D721Med (cell line): ENCODE measurements around the gene SRSF10.

Source experiments
- DNase-seq: peaks from one replicate; pipeline ENCODE4 v3.0.0; 2011; ENCODE audit warnings: low spot score; ENCODE audit not compliant: insufficient read length
- FAIRE-seq: peaks from 2 replicates; lab custom pipeline; 2011; peaks lifted over from hg19 to GRCh38; lab: Jason Lieb, UNC
- CTCF ChIP-seq: IDR thresholded peaks from 2 replicates; pipeline ENCODE4 v1.5.1; 2012; ENCODE audit warnings: mild to moderate bottlenecking, control low read depth; ENCODE audit not compliant: insufficient read depth; ENCODE audit errors: missing control alignments

SRSF10 gene

DNA sequence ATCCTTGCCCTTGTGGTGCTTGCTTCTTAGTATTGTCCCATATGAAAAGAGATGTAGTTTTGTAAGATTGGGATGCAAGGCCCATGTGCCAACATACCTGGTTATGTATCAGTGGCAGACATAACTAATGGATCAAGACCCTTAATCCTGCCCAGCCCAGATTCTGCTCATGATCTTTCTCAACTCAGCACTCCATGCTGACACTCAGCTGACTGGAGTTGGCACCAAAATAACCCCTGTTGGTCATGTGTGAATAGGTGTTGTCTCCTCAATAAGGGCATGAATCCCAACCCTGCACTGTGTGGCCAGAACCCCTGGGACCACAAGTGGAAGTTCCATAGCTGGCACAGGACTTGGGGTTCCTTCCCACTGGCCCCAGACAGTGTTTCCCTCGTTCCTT, 53.0 kb downstream of the SRSF10 start:
- no peak for TF ChIP-seq CTCF
- FAIRE-seq = no peak

DNA sequence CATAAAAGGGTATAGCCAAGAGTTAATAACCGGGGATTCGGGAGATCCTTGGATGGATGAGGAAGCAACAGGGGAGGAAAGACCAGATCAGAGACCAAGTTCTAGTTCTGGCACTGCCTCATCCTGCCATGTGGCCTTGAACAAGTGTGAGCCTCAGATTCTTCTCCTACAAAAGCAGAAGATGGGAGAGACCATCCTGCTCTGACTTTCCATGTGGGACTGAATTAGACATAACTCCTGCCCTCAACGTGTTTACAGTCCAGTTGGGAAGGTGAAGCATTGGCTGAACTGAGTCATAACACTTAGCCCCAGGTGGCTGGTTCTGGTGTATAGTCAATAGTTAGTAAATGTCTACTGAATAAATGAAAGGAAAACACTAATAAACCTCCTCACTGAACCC, 54.8 kb downstream of the SRSF10 start:
- TF ChIP-seq CTCF = no peak
- no peak for FAIRE-seq
- no peak for DNase-seq

More for the DNA sequence above, 53.0 kb downstream of the SRSF10 start:
- no peak for DNase-seq

DNA sequence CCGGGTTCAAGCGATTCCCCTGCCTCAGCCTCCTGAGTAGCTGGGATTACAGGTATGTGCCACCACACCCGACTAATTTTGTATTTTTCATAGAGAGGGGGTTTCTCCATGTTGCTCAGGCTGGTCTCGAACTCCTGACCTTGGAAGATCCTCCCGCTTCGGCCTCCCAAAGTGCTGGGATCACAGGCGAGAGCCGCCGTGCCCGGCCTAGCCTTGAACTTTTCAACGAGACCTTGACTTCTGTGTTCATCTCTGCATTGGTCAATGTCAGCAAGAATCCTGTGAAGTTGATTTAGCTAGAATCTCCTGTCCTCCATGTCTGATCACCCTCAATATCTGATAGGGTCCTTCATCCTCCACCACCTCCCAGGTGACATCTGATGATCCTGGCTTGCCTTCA, 55.5 kb downstream of the SRSF10 start:
- DNase-seq = no peak
- no peak for TF ChIP-seq CTCF
- FAIRE-seq = no peak

DNA sequence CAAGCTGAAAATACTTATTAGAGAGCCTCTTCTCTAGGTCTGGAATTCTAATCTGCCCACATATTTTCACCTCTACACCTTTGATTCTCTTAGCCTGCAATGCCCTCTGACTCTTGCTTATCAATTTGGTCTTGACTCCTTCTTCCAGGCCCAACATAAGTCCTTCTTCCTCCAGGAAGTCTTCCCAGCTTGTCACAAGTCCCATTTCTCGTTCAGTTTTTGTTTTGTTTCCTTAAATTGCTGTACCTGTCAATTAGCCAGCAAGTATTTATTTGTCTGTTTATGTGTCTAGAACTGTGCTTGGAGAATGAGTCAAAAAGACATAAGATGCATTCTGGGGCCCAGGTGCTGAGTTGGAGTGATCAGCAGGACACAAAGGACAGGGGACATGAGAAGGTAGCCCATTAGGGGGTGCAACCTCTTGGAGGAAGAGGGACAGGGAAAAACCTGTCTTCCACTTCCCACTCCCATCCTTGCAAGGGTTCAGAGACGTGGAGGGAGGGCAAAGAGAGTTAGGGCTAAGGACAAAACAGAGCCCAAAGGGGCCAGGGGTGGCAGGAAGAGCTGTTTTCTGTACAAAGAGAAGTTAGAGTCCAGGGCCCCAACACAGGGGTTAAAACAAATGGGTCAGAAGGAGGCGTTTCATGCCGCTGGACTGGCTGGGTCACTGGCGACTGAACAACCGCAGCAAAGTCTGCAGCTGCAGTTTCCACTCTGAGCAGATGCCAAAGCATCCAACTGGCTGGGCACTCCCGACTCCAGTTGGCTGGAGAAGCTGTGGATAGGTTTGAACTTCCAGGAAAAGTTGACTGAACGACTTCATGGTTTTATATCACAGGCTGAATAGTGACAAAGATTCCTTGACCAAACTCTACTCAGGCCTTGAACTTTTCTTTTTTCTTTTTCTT, 56.3 kb downstream of the SRSF10 start:
- DNase-seq (no peak), FAIRE-seq (no peak)
- TF ChIP-seq CTCF = no peak

DNA sequence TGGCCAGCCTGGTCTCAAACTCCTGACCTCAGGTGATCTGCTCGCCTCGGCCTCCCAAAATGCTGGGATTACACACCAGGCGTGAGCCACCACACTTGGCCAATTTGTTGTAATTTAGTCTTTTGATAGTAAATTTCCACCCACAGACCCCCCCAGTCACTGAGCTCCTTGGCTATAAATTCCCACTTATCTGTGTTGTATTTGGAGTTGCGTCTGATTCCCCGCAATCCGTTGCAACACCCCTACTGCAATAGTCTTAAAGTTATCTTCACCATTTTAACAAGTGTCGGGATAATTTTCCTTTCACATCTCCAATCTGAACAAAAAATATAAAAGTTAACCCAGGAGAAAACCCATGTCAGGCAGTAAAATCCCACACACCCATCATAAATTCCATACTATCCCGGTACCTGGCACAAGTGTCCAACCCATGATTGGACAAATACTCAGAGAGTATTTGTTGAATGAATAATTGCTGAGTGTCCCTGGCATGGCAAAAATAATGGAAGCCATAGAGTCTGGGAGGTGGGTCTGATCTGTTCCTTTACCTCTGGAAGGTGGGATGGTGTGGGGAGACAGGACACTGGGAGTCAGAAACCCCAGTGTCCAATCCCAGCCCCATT, 57.7 kb downstream of the SRSF10 start:
- FAIRE-seq (no peak), DNase-seq (no peak)
- no peak for TF ChIP-seq CTCF

DNA sequence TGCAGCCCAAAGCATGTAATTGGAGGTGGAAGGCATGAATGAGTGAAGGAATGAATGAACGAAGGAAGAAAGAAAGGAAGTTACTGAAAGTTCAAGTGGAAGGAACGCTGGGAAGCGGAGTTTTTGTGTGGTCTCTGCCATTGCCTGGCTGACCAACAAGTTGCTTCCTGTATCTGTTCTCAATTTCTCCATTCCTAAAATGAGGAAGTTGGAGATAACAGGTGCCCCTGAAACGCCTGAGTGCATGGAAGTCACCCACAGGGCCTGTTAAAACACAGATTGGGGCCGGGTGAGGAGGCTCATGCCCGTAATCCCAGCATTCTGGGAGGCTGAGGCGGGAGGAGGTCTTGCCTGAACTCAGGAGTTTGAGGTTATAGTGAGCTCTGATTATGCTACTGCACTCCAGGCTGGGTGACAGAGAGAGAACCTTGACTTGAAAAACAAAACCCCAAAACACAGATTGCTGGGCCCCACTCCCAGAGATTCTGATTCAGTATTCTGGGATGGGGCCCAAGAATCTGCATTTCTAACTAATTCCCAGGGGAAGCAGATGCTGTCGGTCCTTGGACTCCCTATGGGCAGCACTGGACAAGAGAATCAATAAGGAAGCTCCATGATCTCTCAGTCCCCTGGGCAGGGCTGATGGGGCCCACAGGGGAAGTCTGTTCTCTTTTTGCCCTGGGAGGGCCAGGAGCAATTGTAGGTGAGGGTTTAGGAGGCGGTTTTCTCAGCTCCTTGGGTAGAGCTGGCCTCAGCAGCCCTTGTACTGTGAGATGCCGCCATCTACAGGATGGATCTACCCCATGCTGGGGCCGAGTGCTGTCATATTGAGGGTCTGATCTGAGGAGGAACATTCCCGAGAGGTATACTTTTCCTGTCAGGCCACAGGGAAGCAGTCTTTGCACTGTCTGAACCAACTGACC, 63.7 kb downstream of the SRSF10 start:
- TF ChIP-seq CTCF = peak; percentile 71
- DNase-seq = peak; percentile 21
- no peak for FAIRE-seq
